ENCODE data around the gene ABO.
"Not testable (repeated sequence)": the region's sequence is repeated elsewhere in the genome, so short reads cannot be mapped to it uniquely, and the experiment has no call there.

ABO gene

DNA sequence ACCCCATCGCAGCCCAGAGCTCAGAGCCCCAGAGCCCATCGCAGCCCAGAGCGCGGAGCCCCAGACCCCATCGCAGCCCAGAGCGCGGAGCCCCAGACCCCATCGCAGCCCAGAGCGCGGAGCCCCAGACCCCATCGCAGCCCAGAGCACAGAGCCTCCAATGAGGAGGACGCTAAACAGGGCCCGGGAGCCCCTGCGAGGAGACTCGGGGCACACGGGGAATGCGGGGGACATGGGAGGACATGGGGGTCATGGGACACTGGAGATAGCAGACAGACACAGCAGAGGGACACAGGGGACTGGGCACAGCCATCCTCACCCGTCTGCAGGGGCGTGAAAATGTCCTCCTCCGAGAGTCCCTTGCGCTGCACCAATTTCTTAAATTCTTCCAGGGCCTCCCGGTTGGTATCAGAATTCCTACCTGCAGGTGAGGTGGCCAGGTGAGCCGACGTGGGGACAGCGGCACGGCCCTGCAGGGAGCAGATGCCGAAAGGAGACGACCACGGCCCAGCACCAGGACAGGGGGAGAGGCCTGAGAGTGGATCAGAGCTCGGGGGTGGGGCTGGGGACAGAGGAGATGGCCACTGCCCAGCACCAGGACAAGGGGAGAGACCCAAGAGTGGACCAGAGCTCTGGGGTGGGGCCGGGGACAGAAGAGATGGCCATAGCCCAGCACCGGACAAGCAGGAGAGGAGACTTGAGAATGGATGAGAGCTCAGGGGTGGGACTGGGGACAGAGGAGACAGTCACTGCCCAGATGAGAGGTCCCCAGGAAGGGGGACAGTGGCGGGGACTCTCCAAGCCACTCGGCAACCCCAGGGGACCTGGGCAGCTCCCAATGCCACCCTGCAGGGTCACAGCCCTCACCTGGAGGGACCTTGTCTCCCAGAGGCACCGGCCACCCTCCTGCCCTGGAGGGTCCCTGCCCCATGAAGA lies 68.7 kb downstream of the ABO start:
- no peak for DNase-seq

DNA sequence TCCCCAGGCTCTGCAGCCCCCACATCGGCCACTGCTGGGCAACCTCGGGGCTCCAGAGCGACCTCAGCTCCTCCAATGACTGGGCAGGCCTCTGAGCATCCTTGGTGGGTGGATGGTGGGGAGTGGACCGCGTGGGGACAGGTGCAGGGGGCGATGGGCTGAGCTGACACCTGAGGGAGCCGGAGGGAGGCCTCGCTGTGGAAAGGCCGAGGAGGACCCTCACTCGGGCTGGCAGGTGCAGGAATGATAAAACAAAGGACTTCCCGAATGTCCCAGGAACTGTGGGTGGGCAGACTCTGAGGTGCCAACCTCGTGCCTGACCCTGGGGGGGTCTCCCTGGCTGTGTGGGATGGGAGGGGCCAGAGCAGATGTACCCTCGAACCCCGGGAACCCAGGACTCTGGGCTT lies 69.5 kb downstream of the ABO start:
- DNase-seq, result not testable (repeated sequence)
